ENCODE results near the gene CTSZ.
"Not testable (repeated sequence)": the region's sequence is repeated elsewhere in the genome, so short reads cannot be mapped to it uniquely, and the experiment has no call there.

CTSZ gene

GRCh38 chr20:59046862-59047261, 39.8 kb upstream of the CTSZ start:
- no peak for DNase-seq (ENCODE audit: low read depth)
- in situ Hi-C loops (cut with HindIII; ENCODE audit: low sequenced_read_pairs) = no loop called here
- no peak overlapping the region for H3K4me3 ChIP-seq (ENCODE audit: low read depth, low read length)
- no peak for TF ChIP-seq CTCF (IDR thresholded peaks at IDR 0.05; ENCODE audit: low read depth, low read length, missing control alignments)

- no peak for TF ChIP-seq CTCF (IDR thresholded peaks at IDR 0.05; ENCODE audit: low read depth, low read length, missing control alignments)
- in situ Hi-C loops (cut with HindIII; ENCODE audit: low sequenced_read_pairs) = no loop called here
- no peak overlapping the region for H3K4me3 ChIP-seq (ENCODE audit: low read depth, low read length)
- no peak for DNase-seq (ENCODE audit: low read depth)
Observed at GRCh38 chr20:59044796-59045195, 37.7 kb upstream of the CTSZ start.

GRCh38 chr20:59044295-59044694, 37.2 kb upstream of the CTSZ start:
- no peak for TF ChIP-seq CTCF (IDR thresholded peaks at IDR 0.05; ENCODE audit: low read depth, low read length, missing control alignments)
- in situ Hi-C loops (cut with HindIII; ENCODE audit: low sequenced_read_pairs) = no loop called here

GRCh38 chr20:59043698-59044097, 36.6 kb upstream of the CTSZ start:
- in situ Hi-C loops (cut with HindIII; ENCODE audit: low sequenced_read_pairs) = no loop called here
- TF ChIP-seq CTCF (IDR thresholded peaks at IDR 0.05; ENCODE audit: low read depth, low read length, missing control alignments) = no peak
- no peak overlapping the region for H3K4me3 ChIP-seq (ENCODE audit: low read depth, low read length)
- DNase-seq (ENCODE audit: low read depth) = no peak

More at GRCh38 chr20:59044295-59044694, 37.2 kb upstream of the CTSZ start:
- no peak for DNase-seq (ENCODE audit: low read depth)
- H3K4me3 ChIP-seq (ENCODE audit: low read depth, low read length) = no peak overlapping the region

- in situ Hi-C loops (cut with HindIII; ENCODE audit: low sequenced_read_pairs) = no loop called here
- TF ChIP-seq CTCF (IDR thresholded peaks at IDR 0.05; ENCODE audit: low read depth, low read length, missing control alignments) = no peak
- DNase-seq (ENCODE audit: low read depth) = no peak
- peak overlapping the region; percentile 78 for H3K4me3 ChIP-seq (ENCODE audit: low read depth, low read length)
Observed at GRCh38 chr20:59042796-59043631, 36.0 kb upstream of the CTSZ start.

GRCh38 chr20:59042151-59042795, 35.2 kb upstream of the CTSZ start, which contains the start of gene PRELID3B:
Gene PRELID3B, minus strand, starts transcription at chr20:59042786. Its CDS starts 56 bp downstream, at chr20:59042730.
- no peak for DNase-seq (ENCODE audit: low read depth)
- in situ Hi-C loops (cut with HindIII; ENCODE audit: low sequenced_read_pairs) = no loop called here
- no peak for TF ChIP-seq CTCF (IDR thresholded peaks at IDR 0.05; ENCODE audit: low read depth, low read length, missing control alignments)
- peak within 1 kb of the TSS; percentile 78 for H3K4me3 ChIP-seq (ENCODE audit: low read depth, low read length)

- DNase-seq (ENCODE audit: low read depth); in situ Hi-C loops (cut with HindIII; ENCODE audit: low sequenced_read_pairs): not testable (repeated sequence)
- peak overlapping the region; percentile 78 for H3K4me3 ChIP-seq (ENCODE audit: low read depth, low read length)
Observed at GRCh38 chr20:59041487-59041886, 34.4 kb upstream of the CTSZ start.
